Measurements from ENCODE around the gene FBXO47.
A peak's percentile ranks its signal among the peaks of the same experiment; 100 is the strongest.

Gene FBXO47
- total RNA-seq, result 0 reads per million in 2 donors

- DNase-seq, result peak; percentile 54
These were observed at the start of gene FBXO47 for GRCh38 chr17:38967290-38967738. Gene FBXO47 (minus strand): TSS chr17:38967403. CDS start chr17:38963025, 4,378 bp downstream.

GRCh38 chr17:39016193-39017153 lies 49.3 kb upstream of the FBXO47 start:
- DNase-seq, result no peak

- no peak for DNase-seq
These were observed 48.3 kb upstream of the FBXO47 start for GRCh38 chr17:39015546-39015935.

GRCh38 chr17:39014795-39015545 lies 47.8 kb upstream of the FBXO47 start:
- no peak for DNase-seq

- no peak for DNase-seq
These were observed 47.0 kb upstream of the FBXO47 start for GRCh38 chr17:39014044-39014794.

GRCh38 chr17:39012725-39013124 lies 45.5 kb upstream of the FBXO47 start:
- no peak for DNase-seq

- DNase-seq, result no peak
These were observed 44.8 kb upstream of the FBXO47 start for GRCh38 chr17:39011907-39012468.

GRCh38 chr17:39009581-39010001 lies 42.4 kb upstream of the FBXO47 start:
- DNase-seq, result no peak

GRCh38 chr17:39008633-39009032 lies 41.4 kb upstream of the FBXO47 start:
- DNase-seq, result no peak

- DNase-seq, result peak; percentile 13
These were observed 36.0 kb upstream of the FBXO47 start for GRCh38 chr17:39002991-39003715.

GRCh38 chr17:39001703-39002637 lies 34.8 kb upstream of the FBXO47 start:
- no peak for DNase-seq

GRCh38 chr17:39000021-39000601 lies 32.9 kb upstream of the FBXO47 start:
- no peak for DNase-seq

GRCh38 chr17:38996660-38997337 lies 29.6 kb upstream of the FBXO47 start:
- DNase-seq, result no peak

GRCh38 chr17:38994026-38994425 lies 26.8 kb upstream of the FBXO47 start:
- DNase-seq, result no peak

- DNase-seq, result no peak
These were observed 17.5 kb upstream of the FBXO47 start for GRCh38 chr17:38984666-38985065.

GRCh38 chr17:38982858-38983746 lies 15.9 kb upstream of the FBXO47 start:
- no peak for DNase-seq

GRCh38 chr17:38981636-38982035 lies 14.4 kb upstream of the FBXO47 start:
- DNase-seq, result no peak

- DNase-seq, result no peak
These were observed 13.5 kb upstream of the FBXO47 start for GRCh38 chr17:38980490-38981217.
